H1 (cell line): Measurements from ENCODE around the gene LCORL. TPM values are rescaled to one million over a fixed set of nuclear protein-coding genes. Genes with fewer than 3 reads are reported as not detected.

ENCODE experiments used
- CTCF ChIA-PET: fragments of 300-600 bp; sonication (Branson Sonifier 250); formaldehyde crosslinking; loops from one replicate; lab custom pipeline; 2021; ENCODE audit not compliant: partially characterized antibody; lab: Charles Lee
- POLR2A ChIA-PET: fragments of 300-600 bp; sonication (Branson Sonifier 250); formaldehyde crosslinking; loops from one replicate; lab custom pipeline; 2021; ENCODE audit warnings: inconsistent platforms; ENCODE audit not compliant: partially characterized antibody; lab: Charles Lee
- DNase-seq, 2 experiments: peaks; one replicate each; pipeline versions ENCODE4 v3.0.0 to v3.0.0-alpha.2; 2010 to 2022; ENCODE audit warnings: low spot score in 2 of 2, low read depth in 1 of 2, mixed read lengths in 1 of 2
- FAIRE-seq: peaks from 2 replicates; lab custom pipeline; 2011; peaks lifted over from hg19 to GRCh38; lab: Jason Lieb, UNC
- H2AFZ ChIP-seq: 2 replicates; pipeline ENCODE4 v1.8.1; 2012; ENCODE audit warnings: low read length, inconsistent platforms
- H2AK5ac ChIP-seq: 2 replicates; pipeline ENCODE4 v1.6.1; 2013; ENCODE audit warnings: low read depth, low read length
- H2BK120ac ChIP-seq: replicated peaks from 2 replicates; pipeline ENCODE3; 2013; ENCODE audit warnings: low read depth, low read length, inconsistent platforms
- H2BK12ac ChIP-seq: 2 replicates; pipeline ENCODE4 v1.6.1; 2013; ENCODE audit warnings: low read depth, low read length
- H2BK15ac ChIP-seq: 2 replicates; pipeline ENCODE4 v1.6.1; 2013; ENCODE audit warnings: low read length
- H2BK20ac ChIP-seq: 2 replicates; pipeline ENCODE4 v1.6.1; 2013; ENCODE audit warnings: low read length
- H2BK5ac ChIP-seq: 2 replicates; pipeline ENCODE4 v1.6.1; 2013; ENCODE audit warnings: low read depth, low read length
- H3K14ac ChIP-seq: 2 replicates; pipeline ENCODE4 v1.6.1; 2013; ENCODE audit warnings: inconsistent platforms; ENCODE audit not compliant: insufficient read length
- H3K18ac ChIP-seq: 2 replicates; pipeline ENCODE4 v1.6.1; 2013; ENCODE audit warnings: low read length; ENCODE audit errors: extremely low read depth
- H3K23ac ChIP-seq: 2 replicates; pipeline ENCODE4 v1.6.1; 2013; ENCODE audit warnings: inconsistent platforms; ENCODE audit not compliant: insufficient read length
- H3K23me2 ChIP-seq: 2 replicates; pipeline ENCODE4 v1.6.1; 2013; ENCODE audit warnings: low read depth, low read length
- H3K27ac ChIP-seq: 2 replicates; pipeline ENCODE4 v1.6.1; 2011; ENCODE audit warnings: low read depth, low read length, inconsistent platforms
- H3K27me3 ChIP-seq, 4 experiments: replicated peaks in 1 of 4; 1 replicate in 1 of 4; 2 replicates in 3 of 4; pipeline versions ENCODE4 v1.6.1 to v1.8.1; 2011 to 2013; ENCODE audit warnings: low read length in 3 of 4, mild to moderate bottlenecking in 3 of 4, inconsistent platforms in 2 of 4, mixed read lengths in 2 of 4, moderate library complexity in 1 of 4; ENCODE audit not compliant: control insufficient read depth in 3 of 4, insufficient read depth in 3 of 4; ENCODE audit errors: extremely low read depth in 1 of 4
- H3K36me3 ChIP-seq, 4 experiments: 2 replicates each; pipeline versions ENCODE4 v1.6.1 to v1.8.1; 2011 to 2013; ENCODE audit warnings: mild to moderate bottlenecking in 4 of 4, low read length in 3 of 4, moderate library complexity in 2 of 4, control low read depth in 1 of 4, inconsistent platforms in 1 of 4; ENCODE audit not compliant: insufficient read depth in 4 of 4, control insufficient read depth in 2 of 4
- H3K4ac ChIP-seq: replicated peaks from 2 replicates; pipeline ENCODE3; 2013; ENCODE audit warnings: low read length, low read depth, mixed read lengths, inconsistent platforms; ENCODE audit not compliant: insufficient read length
- H3K4me1 ChIP-seq, 4 experiments: replicated peaks in 1 of 4; 1 replicate in 1 of 4; 2 replicates in 3 of 4; pipeline versions ENCODE4 v1.6.1 to v1.8.1; 2011 to 2013; ENCODE audit warnings: low read length in 3 of 4, inconsistent platforms in 2 of 4, mixed read lengths in 1 of 4; ENCODE audit not compliant: insufficient read depth in 4 of 4, control insufficient read depth in 3 of 4
- H3K4me2 ChIP-seq, 2 experiments: 2 replicates each; pipeline versions ENCODE4 v1.6.1 to v1.8.1; 2011 to 2013; ENCODE audit warnings: low read depth in 2 of 2, low read length in 2 of 2, control low read depth in 1 of 2, inconsistent platforms in 1 of 2, mild to moderate bottlenecking in 1 of 2; ENCODE audit not compliant: insufficient read depth in 1 of 2
- H3K4me3 ChIP-seq, 4 experiments: fragments of 200-600, 300-600 bp in 1 of 4; sonication (generic), shearing (Covaris generic), sonication (Bioruptor Twin) in 1 of 4; 2 replicates each; pipeline versions ENCODE4 v1.5.1 to v1.8.1; 2011 to 2016; ENCODE audit warnings: low read length in 4 of 4, low read depth in 3 of 4, control low read depth in 2 of 4, inconsistent platforms in 2 of 4, mild to moderate bottlenecking in 2 of 4, mixed read lengths in 1 of 4, moderate library complexity in 1 of 4; ENCODE audit not compliant: insufficient read depth in 2 of 4; ENCODE audit errors: extremely low read depth in 1 of 4
- H3K56ac ChIP-seq: replicated peaks from 2 replicates; pipeline ENCODE3; 2013; ENCODE audit warnings: low read depth, mild to moderate bottlenecking, mixed read lengths, low read length, inconsistent platforms; ENCODE audit not compliant: insufficient read length
- H3K79me1 ChIP-seq: 2 replicates; pipeline ENCODE4 v1.6.1; 2013; ENCODE audit warnings: low read depth, low read length, control low read depth
- H3K79me2 ChIP-seq, 2 experiments: 2 replicates each; pipeline versions ENCODE4 v1.6.1 to v1.8.1; 2012 to 2013; ENCODE audit warnings: low read length in 2 of 2, mild to moderate bottlenecking in 2 of 2, inconsistent platforms in 1 of 2; ENCODE audit not compliant: insufficient read depth in 2 of 2, control insufficient read depth in 1 of 2
- H3K9ac ChIP-seq, 4 experiments: replicated peaks in 1 of 4; 1 replicate in 1 of 4; 2 replicates in 3 of 4; pipeline versions ENCODE4 v1.6.1 to v1.8.1; 2011 to 2013; ENCODE audit warnings: low read depth in 3 of 4, low read length in 3 of 4, control low read depth in 2 of 4, mild to moderate bottlenecking in 2 of 4, moderate library complexity in 2 of 4, inconsistent platforms in 1 of 4; ENCODE audit errors: extremely low read depth in 1 of 4
- H3K9me3 ChIP-seq, 2 experiments: 2 replicates each; pipeline versions ENCODE4 v1.6.1 to v1.8.1; 2012 to 2013; ENCODE audit warnings: mild to moderate bottlenecking in 2 of 2, moderate library complexity in 2 of 2, control low read depth in 1 of 2, inconsistent platforms in 1 of 2, low read depth in 1 of 2, low read length in 1 of 2, mixed read lengths in 1 of 2; ENCODE audit not compliant: insufficient read depth in 2 of 2
- H4K20me1 ChIP-seq, 2 experiments: replicated peaks in 1 of 2; 2 replicates each; pipeline versions ENCODE3 to v1.8.1; 2011 to 2013; ENCODE audit warnings: inconsistent platforms in 2 of 2, low read length in 2 of 2, mild to moderate bottlenecking in 1 of 2; ENCODE audit not compliant: insufficient read depth in 2 of 2, control insufficient read depth in 1 of 2
- H4K5ac ChIP-seq: 2 replicates; pipeline ENCODE4 v1.6.1; 2013; ENCODE audit warnings: low read length, low read depth, mixed read lengths, inconsistent platforms; ENCODE audit not compliant: insufficient read length
- H4K8ac ChIP-seq: 2 replicates; pipeline ENCODE4 v1.8.0; 2013; ENCODE audit warnings: mild to moderate bottlenecking, moderate library complexity, low read length, inconsistent platforms; ENCODE audit not compliant: insufficient read depth; ENCODE audit errors: extremely low read depth
- H4K91ac ChIP-seq: replicated peaks from 2 replicates; pipeline ENCODE3; 2013; ENCODE audit warnings: low read length, mixed read lengths, inconsistent platforms; ENCODE audit not compliant: insufficient read length
- ATF2 ChIP-seq: IDR thresholded peaks from 2 replicates; pipeline ENCODE4 v1.6.1; 2012; ENCODE audit warnings: low read length, inconsistent platforms
- BACH1 ChIP-seq: IDR thresholded peaks from 2 replicates; pipeline ENCODE4 v1.6.1; 2012; ENCODE audit warnings: low read length, improper control_type of control experiment
- CBX5 ChIP-seq: fragments of 300-800, 300-1000 bp; sonication (generic); IDR thresholded peaks from 2 replicates; pipeline ENCODE4 v1.7.1; 2016; ENCODE audit warnings: antibody characterized with exemption, low read length, low read depth
- EP300 ChIP-seq, 2 experiments: IDR thresholded peaks; 1 replicate in 1 of 2; 2 replicates in 1 of 2; pipeline ENCODE4 v1.6.1; 2011 to 2012; ENCODE audit warnings: low read depth in 2 of 2, low read length in 2 of 2, mild to moderate bottlenecking in 2 of 2, borderline replicate concordance in 1 of 2, inconsistent platforms in 1 of 2, moderate library complexity in 1 of 2
- FOSL1 ChIP-seq: IDR thresholded peaks from 2 replicates; pipeline ENCODE4 v1.6.1; 2011; ENCODE audit warnings: mild to moderate bottlenecking, low read depth, low read length, moderate library complexity; ENCODE audit not compliant: insufficient read depth
- HDAC6 ChIP-seq: IDR thresholded peaks from one replicate; pipeline ENCODE4 v1.7.1; 2012; ENCODE audit warnings: low read depth, mild to moderate bottlenecking, inconsistent platforms, low read length, moderate library complexity
- KDM5A ChIP-seq: fragments of 200-600 bp; IDR thresholded peaks from 2 replicates; pipeline ENCODE4 v1.7.1; 2012; ENCODE audit warnings: mild to moderate bottlenecking, low read length, inconsistent platforms, mixed read lengths
- PHF8 ChIP-seq: fragments of 200-600 bp; sonication (generic); conservative IDR thresholded peaks from 2 replicates; pipeline ENCODE4 v1.7.1; 2012; ENCODE audit warnings: low read depth, mild to moderate bottlenecking, inconsistent platforms, low read length, moderate library complexity
- POU5F1 ChIP-seq: IDR thresholded peaks from 2 replicates; pipeline ENCODE4 v1.6.1; 2011; ENCODE audit warnings: low read depth, mild to moderate bottlenecking, low read length, moderate library complexity
- SAP30 ChIP-seq: fragments of 300-600 bp; sonication (generic); IDR thresholded peaks from 2 replicates; pipeline ENCODE4 v1.7.1; 2012; ENCODE audit warnings: low read length, moderate library complexity, mild to moderate bottlenecking, inconsistent platforms; ENCODE audit not compliant: insufficient read depth, insufficient replicate concordance
- SIRT6 ChIP-seq: IDR thresholded peaks from one replicate; pipeline ENCODE4 v1.7.1; 2012; ENCODE audit warnings: low read length, inconsistent platforms
- TAF1 ChIP-seq: IDR thresholded peaks from 2 replicates; pipeline ENCODE4 v1.6.1; 2011; ENCODE audit warnings: mild to moderate bottlenecking, low read depth, low read length
- YY1 ChIP-seq: IDR thresholded peaks from 2 replicates; pipeline ENCODE4 v1.6.1; 2011; ENCODE audit warnings: low read depth, mild to moderate bottlenecking, low read length
- WGBS, 2 experiments: shearing (Covaris generic) in 1 of 2; methylation state at CpG; one replicate each; pipeline versions ENCODE4 v1.1.6 to v1.1.7; 2013 to 2015; ENCODE audit warnings: low lambda C conversion rate in 2 of 2, mixed read lengths in 2 of 2, inconsistent platforms in 1 of 2, low coverage in 1 of 2, missing lambda C conversion rate in 1 of 2; ENCODE audit not compliant: insufficient replicate concordance in 2 of 2, insufficient coverage in 1 of 2, insufficient read length in 1 of 2; ENCODE audit errors: extremely low coverage in 1 of 2, missing lambda C conversion rate in 1 of 2; 5-methylcytosine and 5-hydroxymethylcytosine counted together
- polyA plus RNA-seq, 7 experiments: library from polyadenylated mRNA; depleted of rRNA in 3 of 7; stranded (reverse) in 5 of 7; unstranded in 2 of 7; fragments of >200 nt in 5 of 7; fragments of 200-250 nt in 2 of 7; gene quantifications; 1 replicate in 5 of 7; 2 replicates in 1 of 7; 4 replicates in 1 of 7; pipeline versions ENCODE4 v1.2.1 to v1.2.3, GENCODE V29; 2011 to 2013; ENCODE audit warnings: missing spikeins in 2 of 7, mixed read lengths in 2 of 7
- total RNA-seq: library from RNA; stranded (reverse); fragmentation: NEBNext Ultra II Directional; extraction: Animal tissue kit (Norgen Biotek cat#: 25700); gene quantifications from 2 replicates; pipeline ENCODE4 v1.2.1, GENCODE V29; 2021

LCORL gene
- total and polyA plus RNA-seq, 2 of the 8 experiments (the other 6 are each of a cell fraction or from before 2014, with no cell fraction given), result 2.2 to 19.2 TPM

GRCh38 chr4:17964576-17964975, 57.0 kb downstream of the LCORL start:
- no peak overlapping the region for H4K91ac ChIP-seq
- WGBS, 2 experiments, result 94% methylated on average over 7 of the region's 7 CpGs; no CpG with 5 or more reads in 1 of the 2 experiments
- no peak overlapping the region for H3K9ac ChIP-seq
- no peak overlapping the region for H2BK20ac ChIP-seq
- TF ChIP-seq SAP30, result no peak
- TF ChIP-seq KDM5A, result no peak
- TF ChIP-seq CBX5, result no peak
- no peak for TF ChIP-seq EP300 (IDR thresholded peaks at IDR 0.05; ENCODE audit: borderline replicate concordance in 1 of 2, low read depth in 2 of 2, low read length in 2 of 2)
- TF ChIP-seq FOSL1, result no peak
- no peak for TF ChIP-seq SIRT6
- TF ChIP-seq ATF2, result no peak
- no peak for TF ChIP-seq POU5F1
- no peak for TF ChIP-seq TAF1
- TF ChIP-seq PHF8, result no peak
- TF ChIP-seq YY1, result no peak
- TF ChIP-seq BACH1, result no peak
- no peak for TF ChIP-seq HDAC6
- H2BK5ac ChIP-seq, result no peak overlapping the region
- no peaks in the 10 kb centered on the region for H3K9me3 ChIP-seq
- H3K4me3 ChIP-seq, result no peak overlapping the region
- peaks cover 0 to 2% (median 0%) of the 10 kb centered on the region in 4 experiments; a peak in 1 of 7 replicates for H3K4me1 ChIP-seq
- H3K27me3 ChIP-seq, result no peaks in the 10 kb centered on the region
- no peak overlapping the region for H2BK120ac ChIP-seq
- H3K14ac ChIP-seq, result no peak overlapping the region
- ChIA-PET CTCF (no interaction called here), POLR2A (no interaction called here)
- no peak overlapping the region for H2AFZ ChIP-seq
- H3K36me3 ChIP-seq, result peaks cover 0 to 9% (median 0%) of the 10 kb centered on the region in 4 experiments; a peak in 1 of 8 replicates
- H3K23ac ChIP-seq, result no peak overlapping the region
- DNase-seq, result no peak
- H2AK5ac ChIP-seq, result no peak overlapping the region
- no peaks in the 10 kb centered on the region for H3K23me2 ChIP-seq
- FAIRE-seq, result no peak
- no peak overlapping the region for H3K18ac ChIP-seq
- H3K4me2 ChIP-seq, result no peak overlapping the region
- H4K8ac ChIP-seq, result no peak overlapping the region
- H3K4ac ChIP-seq, result no peak overlapping the region
- H4K5ac ChIP-seq, result no peak overlapping the region
- H3K79me2 ChIP-seq, result peaks cover 0 to 6% of the 10 kb centered on the region in 2 experiments; a peak in 2 of 4 replicates
- no peak overlapping the region for H2BK12ac ChIP-seq
- H3K56ac ChIP-seq, result no peak overlapping the region
- no peak overlapping the region for H2BK15ac ChIP-seq
- H3K27ac ChIP-seq, result no peak overlapping the region
- H4K20me1 ChIP-seq, result no peaks in the 10 kb centered on the region
- H3K79me1 ChIP-seq, result no peaks in the 10 kb centered on the region
